C4-2B (cell line): Measurements from ENCODE around the gene NUP210.

Experiments
- H3K27ac ChIP-seq: fragments of 450-650 bp; 2 replicates; pipeline ENCODE4 v1.5.1; 2017
- ZFX ChIP-seq: fragments of 450-650 bp; IDR thresholded peaks from 2 replicates; pipeline ENCODE4 v1.6.1; 2017
- TF ChIP-seq, protein P1 (sequence below): fragments of 450-650 bp; conservative IDR thresholded peaks from 2 replicates; pipeline ENCODE4 v1.5.1; 2017; ENCODE audit warnings: mild to moderate bottlenecking

The NUP210 gene

DNA sequence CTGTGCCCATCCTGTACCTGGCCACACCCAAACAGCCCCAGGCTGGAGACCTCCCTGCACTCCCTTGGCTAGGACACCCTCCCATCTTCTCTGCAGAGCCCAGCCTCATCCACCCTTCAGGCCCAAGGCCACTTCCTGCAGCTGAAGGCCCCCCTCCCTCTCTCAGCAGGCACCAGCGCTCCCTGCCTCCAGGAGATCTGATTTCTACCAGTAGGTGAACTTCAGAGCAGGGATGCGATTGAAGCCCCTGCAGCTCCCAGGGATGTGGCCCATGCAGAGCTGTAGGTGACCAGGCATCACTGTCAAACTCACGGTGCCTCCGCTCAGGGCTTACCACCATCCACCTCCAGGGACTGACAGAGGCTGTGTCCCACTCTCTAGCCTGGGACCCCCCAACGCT is 96.3 kb downstream of the NUP210 start:
- H3K27ac ChIP-seq = no peak overlapping the region
- TF ChIP-seq, protein P1, sequence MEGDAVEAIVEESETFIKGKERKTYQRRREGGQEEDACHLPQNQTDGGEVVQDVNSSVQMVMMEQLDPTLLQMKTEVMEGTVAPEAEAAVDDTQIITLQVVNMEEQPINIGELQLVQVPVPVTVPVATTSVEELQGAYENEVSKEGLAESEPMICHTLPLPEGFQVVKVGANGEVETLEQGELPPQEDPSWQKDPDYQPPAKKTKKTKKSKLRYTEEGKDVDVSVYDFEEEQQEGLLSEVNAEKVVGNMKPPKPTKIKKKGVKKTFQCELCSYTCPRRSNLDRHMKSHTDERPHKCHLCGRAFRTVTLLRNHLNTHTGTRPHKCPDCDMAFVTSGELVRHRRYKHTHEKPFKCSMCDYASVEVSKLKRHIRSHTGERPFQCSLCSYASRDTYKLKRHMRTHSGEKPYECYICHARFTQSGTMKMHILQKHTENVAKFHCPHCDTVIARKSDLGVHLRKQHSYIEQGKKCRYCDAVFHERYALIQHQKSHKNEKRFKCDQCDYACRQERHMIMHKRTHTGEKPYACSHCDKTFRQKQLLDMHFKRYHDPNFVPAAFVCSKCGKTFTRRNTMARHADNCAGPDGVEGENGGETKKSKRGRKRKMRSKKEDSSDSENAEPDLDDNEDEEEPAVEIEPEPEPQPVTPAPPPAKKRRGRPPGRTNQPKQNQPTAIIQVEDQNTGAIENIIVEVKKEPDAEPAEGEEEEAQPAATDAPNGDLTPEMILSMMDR = no peak
- no peak for TF ChIP-seq ZFX

DNA sequence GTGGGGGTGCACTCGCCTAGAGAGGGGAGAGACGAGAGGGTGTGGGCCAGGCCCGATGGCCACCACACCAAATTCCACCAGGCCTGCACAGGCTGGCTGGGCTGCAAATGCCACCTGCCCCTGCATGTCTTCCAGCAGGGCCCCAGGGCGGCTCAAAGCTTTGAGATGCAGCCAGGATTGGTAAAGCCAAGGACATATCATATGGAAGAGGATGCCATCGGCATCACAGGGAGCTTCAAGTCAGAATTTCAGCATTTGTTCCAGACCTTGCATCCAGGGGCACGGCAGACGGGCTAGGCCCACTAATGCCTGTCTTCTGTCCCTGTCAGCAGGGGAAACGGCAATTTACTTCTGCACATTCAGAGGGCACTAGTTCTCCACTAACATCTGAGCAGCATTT is 97.8 kb downstream of the NUP210 start:
- H3K27ac ChIP-seq = no peak overlapping the region
- TF ChIP-seq, protein P1 = no peak
- TF ChIP-seq ZFX = no peak

DNA sequence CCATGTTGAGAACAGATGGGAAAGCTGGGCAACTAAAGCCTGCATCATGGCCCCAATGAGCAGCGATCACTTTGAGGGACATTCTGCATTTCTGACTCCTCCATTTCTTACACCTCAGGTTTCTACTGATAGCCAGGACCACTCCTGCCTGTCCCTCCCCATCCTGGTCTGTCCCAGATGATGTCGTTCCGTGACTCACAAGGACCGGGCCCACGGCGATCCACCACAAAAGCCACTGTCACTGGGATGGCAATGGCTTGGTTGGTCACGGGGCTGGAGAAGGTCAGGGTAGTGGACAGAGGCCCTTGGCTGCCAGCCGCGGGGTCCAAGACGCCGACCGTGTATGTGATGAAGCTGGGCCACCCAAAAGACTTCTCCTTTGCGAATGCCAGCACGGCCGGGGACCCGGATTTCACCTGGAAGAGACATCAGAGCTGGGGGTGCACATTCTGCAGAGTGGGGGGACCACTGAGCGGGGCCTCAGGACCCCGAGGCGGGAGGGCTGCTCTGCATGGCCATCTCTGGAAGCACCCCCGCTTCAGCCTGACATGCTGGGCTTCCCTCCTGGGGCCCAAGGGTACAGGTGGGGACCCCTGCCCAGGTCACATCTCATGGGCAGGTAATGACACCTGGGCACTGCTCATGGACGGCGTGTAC is 100.4 kb downstream of the NUP210 start:
- TF ChIP-seq ZFX = no peak
- TF ChIP-seq, protein P1 = no peak
- H3K27ac ChIP-seq = no peak overlapping the region

DNA sequence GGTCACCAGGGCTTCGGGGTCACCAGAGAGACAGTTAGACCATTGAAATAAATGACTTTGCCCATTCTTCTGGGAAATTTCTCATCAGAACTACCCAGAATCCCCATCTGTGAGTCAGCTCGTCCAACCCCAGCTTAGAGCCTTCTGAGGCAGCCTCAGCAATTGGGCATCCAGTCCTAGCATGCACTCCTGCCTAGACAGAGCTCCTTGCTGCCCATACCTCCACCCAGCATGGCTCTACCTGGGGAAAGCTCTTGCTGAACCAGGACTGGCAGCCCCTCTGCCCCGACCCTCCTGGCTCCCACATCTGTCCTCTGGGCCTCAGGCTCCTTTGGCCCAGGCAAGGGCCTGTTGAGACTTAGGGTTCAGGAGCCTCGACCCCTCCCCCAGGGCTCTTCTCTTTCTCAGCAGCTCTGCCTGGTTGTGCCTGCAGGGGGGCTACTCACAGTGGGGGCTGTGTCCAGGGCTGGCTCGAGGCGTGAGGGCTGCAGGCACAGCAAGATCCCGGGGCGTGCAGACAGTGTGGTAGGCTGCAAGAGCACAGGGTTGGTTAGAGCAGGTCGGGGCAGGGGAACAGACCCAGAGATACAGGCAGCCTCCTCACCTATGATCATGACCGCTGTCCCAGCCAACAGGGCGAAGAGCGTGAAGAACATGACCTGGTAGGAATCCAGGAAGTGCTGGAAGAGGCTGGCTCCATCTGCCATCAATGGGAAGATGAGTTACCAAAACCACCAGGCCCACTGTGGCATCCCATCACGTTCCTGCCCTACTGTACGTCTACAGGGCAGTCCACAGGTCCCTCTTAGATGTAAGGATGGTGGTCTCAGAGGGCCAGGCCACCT is 101.3 kb downstream of the NUP210 start:
- TF ChIP-seq, protein P1 = no peak
- TF ChIP-seq ZFX = no peak
- H3K27ac ChIP-seq = no peak overlapping the region

DNA sequence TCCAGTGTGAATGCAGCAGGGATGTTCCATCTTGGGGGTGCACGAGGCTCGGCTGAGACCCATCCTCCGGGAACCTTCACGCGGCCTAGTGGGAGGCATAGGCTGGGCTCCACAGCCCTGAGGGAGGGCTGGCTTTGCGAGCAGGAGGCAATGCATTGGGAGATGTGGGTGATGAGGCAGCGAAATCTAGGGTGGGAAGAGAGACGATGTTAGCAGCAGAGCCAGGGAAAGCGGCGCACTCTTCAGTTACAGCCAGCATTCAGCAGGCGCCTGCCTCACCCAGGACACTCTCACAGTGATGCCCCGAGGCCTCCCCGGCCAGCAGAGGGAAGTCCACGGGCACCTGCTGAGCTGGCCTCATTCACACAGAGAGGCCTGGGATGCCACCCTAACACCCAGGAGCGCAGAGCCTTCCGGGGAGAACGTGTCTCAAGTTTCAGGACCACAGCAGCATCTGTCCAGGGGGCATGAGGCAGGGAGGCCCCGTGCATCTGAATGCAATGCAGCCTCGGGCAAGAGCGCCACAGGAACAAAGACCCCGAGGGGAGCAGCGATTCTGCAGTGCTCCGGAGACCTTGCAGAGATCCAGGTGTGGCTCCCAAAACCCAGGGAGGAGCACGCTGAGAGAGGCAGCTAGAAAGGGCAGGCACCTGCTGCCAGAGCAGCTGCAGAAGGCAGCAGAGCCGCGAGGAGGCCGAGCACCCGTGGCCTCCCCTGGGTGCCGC is 102.4 kb downstream of the NUP210 start:
- no peak for TF ChIP-seq ZFX
- no peak overlapping the region for H3K27ac ChIP-seq

DNA sequence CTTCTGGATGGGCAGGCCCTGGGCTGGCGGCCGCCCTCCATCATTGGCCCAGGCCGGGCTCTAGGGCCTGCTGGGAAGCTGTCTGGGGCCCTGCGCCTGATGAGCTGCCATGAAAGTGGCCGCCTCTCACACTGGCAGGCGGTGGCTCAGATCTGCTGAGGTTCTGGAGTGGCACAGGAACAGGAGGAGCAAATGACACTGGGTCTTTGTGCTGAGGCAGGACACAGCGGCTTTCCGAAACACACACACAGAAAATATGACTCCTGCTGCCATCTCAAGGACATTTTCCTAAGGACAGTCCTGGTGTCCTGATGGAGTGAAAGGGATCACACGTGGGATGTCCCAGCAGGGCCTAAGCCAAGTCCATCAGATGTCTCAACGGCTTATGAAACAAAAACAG is 103.5 kb downstream of the NUP210 start:
- no peak overlapping the region for H3K27ac ChIP-seq
- no peak for TF ChIP-seq ZFX
- TF ChIP-seq, protein P1 = no peak

DNA sequence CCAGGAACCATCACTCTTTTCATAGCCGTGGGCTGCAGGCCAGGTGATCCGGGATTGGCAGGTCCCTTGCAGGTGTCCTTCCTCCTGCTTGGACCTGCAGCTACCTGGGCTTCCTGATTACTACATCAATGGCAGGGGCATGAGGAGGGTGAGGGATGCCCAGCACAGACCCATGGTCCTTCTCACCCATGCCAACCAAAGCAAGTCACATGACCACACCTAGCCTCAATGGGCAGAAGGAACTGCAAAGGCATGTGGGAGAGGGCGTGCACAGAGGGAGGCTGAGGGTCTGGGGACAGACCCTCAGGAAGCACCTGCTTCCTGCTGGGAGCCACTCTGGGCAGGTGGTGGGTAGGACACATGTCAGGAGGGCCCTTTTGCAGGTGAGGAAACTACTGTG is 105.2 kb downstream of the NUP210 start:
- no peak overlapping the region for H3K27ac ChIP-seq
- TF ChIP-seq, protein P1 = no peak
- TF ChIP-seq ZFX = no peak
